Measurements from ENCODE around the gene ZDHHC14.

The ZDHHC14 gene

DNA sequence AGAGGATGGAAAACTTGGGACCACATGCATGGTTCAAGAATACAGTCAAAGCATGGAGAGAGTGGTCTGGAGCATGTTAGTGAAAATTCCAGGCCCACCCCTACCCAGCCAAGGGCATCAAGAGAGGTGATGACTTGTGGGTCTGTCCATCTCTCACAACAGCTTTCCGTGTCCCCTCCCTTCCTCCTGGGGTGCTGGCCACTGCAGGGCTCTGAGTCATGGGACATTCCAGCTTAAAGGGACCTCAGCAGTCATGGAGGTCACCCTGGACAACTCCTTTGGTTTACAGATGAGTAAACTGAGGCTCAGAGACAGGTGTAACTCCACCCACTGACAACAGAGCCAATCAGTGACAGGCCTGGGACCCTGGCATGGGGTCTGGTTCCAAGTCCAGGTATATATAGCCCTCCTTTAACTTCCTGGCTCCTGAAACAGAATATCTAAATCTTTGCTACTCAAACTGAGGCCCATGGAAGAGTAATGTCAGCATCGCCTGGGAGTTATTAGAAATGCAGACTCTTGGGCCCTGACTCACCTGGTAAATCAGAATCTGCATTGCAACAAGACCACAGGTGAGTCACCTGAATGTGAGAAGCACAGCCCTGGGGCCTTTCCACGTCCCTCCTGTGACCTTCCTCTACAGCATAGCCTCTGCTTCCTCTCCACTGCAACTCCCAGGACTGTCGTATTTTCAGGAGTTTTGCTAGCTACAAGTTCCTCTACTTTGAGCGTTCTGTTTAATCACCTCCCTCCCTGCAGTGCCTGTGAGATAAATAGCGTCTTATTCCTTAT is 170.2 kb downstream of the ZDHHC14 start:
- Histone ChIP-seq H3K4me1 (ENCODE audit: low read length) (peaks cover 8% of the 10 kb centered on the region), H3K79me2 (ENCODE audit: low read length) (no peaks in the 10 kb centered on the region; the same call in 1 of the 2 replicates), H2AFZ (ENCODE audit: low read length) (no peak overlapping the region), H3K36me3 (replicated peaks; ENCODE audit: insufficient read depth, low read length) (no peaks in the 10 kb centered on the region), H4K20me1 (ENCODE audit: insufficient read depth, low read length) (no peaks in the 10 kb centered on the region), H3K4me3 (ENCODE audit: low read length) (no peak overlapping the region), H3F3A (ENCODE audit: insufficient read depth, low read length) (peaks cover 8% of the 10 kb centered on the region; the same call in 1 of the 2 replicates), H3K9me2 (replicated peaks; ENCODE audit: insufficient read depth, low read length) (no peaks in the 10 kb centered on the region), H3K4me2 (ENCODE audit: low read depth, low read length) (no peak overlapping the region), H3K9ac (ENCODE audit: low read length) (no peak overlapping the region), H3K27me3 (replicated peaks; ENCODE audit: insufficient read depth, low read length) (no peaks in the 10 kb centered on the region), H3K27ac (ENCODE audit: low read length) (no peak overlapping the region), H3K9me3 (replicated peaks; ENCODE audit: insufficient read depth, low read length) (no peaks in the 10 kb centered on the region)
- no peak for DNase-seq
- TF ChIP-seq EZH2phosphoT487 (IDR thresholded peaks at IDR 0.05; ENCODE audit: low read length) = no peak
- no peak for TF ChIP-seq EZH2 (optimal IDR thresholded peaks at IDR 0.05; ENCODE audit: low read depth, low read length)
- TF ChIP-seq, protein P1, sequence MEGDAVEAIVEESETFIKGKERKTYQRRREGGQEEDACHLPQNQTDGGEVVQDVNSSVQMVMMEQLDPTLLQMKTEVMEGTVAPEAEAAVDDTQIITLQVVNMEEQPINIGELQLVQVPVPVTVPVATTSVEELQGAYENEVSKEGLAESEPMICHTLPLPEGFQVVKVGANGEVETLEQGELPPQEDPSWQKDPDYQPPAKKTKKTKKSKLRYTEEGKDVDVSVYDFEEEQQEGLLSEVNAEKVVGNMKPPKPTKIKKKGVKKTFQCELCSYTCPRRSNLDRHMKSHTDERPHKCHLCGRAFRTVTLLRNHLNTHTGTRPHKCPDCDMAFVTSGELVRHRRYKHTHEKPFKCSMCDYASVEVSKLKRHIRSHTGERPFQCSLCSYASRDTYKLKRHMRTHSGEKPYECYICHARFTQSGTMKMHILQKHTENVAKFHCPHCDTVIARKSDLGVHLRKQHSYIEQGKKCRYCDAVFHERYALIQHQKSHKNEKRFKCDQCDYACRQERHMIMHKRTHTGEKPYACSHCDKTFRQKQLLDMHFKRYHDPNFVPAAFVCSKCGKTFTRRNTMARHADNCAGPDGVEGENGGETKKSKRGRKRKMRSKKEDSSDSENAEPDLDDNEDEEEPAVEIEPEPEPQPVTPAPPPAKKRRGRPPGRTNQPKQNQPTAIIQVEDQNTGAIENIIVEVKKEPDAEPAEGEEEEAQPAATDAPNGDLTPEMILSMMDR (IDR thresholded peaks at IDR 0.05; ENCODE audit: low read length) = no peak

DNA sequence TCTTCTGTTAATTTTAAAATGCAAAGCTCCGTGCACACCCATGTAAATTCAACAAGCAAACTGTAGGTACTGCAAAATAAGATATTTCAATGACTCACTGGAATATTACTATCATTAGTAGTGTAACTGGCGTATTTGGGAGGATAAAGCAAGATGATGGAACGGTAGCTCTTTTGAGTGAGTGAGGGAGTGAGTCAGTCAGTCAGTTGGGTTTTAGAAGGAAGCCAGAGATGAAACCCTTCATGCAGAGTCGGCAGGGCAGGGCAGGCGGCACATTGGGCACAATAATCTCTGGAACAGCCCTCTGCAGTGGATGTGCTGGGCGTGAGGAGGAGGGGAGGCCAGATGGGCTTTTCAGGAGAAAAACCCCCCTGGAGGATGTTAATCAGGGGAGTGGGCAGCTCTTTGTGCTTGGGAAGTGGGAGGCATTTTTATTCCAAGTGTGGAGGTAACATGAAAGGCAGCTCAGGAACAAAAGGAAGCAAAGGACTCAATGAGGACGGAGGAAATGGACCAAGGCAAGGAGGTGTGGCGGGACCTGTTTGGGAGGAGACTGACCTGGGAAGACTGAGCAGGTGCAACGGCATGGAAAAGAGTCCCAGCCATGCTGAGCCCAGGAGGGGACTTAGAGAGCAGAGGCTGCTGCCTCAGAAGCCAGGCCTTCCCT is 171.2 kb downstream of the ZDHHC14 start:
- no peak overlapping the region for H3K4me3 ChIP-seq (ENCODE audit: low read length)
- no peak overlapping the region for H2AFZ ChIP-seq (ENCODE audit: low read length)
- no peak overlapping the region for H3K27ac ChIP-seq (ENCODE audit: low read length)
- H3K9me3 ChIP-seq (replicated peaks; ENCODE audit: insufficient read depth, low read length) = no peaks in the 10 kb centered on the region
- peaks cover 17% of the 10 kb centered on the region for H3F3A ChIP-seq (ENCODE audit: insufficient read depth, low read length)
- H3K79me2 ChIP-seq (ENCODE audit: low read length) = no peaks in the 10 kb centered on the region; the same call in 1 of the 2 replicates
- TF ChIP-seq, protein P1 (IDR thresholded peaks at IDR 0.05; ENCODE audit: low read length) = no peak
- no peak for TF ChIP-seq EZH2 (optimal IDR thresholded peaks at IDR 0.05; ENCODE audit: low read depth, low read length)
- TF ChIP-seq EZH2phosphoT487 (IDR thresholded peaks at IDR 0.05; ENCODE audit: low read length) = no peak
- no peak for DNase-seq
- peaks cover 18% of the 10 kb centered on the region for H3K4me1 ChIP-seq (ENCODE audit: low read length)
- H3K36me3 ChIP-seq (replicated peaks; ENCODE audit: insufficient read depth, low read length) = no peaks in the 10 kb centered on the region
- no peak overlapping the region for H3K9ac ChIP-seq (ENCODE audit: low read length)
- H3K9me2 ChIP-seq (replicated peaks; ENCODE audit: insufficient read depth, low read length) = no peaks in the 10 kb centered on the region
- no peak overlapping the region for H3K4me2 ChIP-seq (ENCODE audit: low read depth, low read length)
- no peaks in the 10 kb centered on the region for H4K20me1 ChIP-seq (ENCODE audit: insufficient read depth, low read length)
- H3K27me3 ChIP-seq (replicated peaks; ENCODE audit: insufficient read depth, low read length) = no peaks in the 10 kb centered on the region

DNA sequence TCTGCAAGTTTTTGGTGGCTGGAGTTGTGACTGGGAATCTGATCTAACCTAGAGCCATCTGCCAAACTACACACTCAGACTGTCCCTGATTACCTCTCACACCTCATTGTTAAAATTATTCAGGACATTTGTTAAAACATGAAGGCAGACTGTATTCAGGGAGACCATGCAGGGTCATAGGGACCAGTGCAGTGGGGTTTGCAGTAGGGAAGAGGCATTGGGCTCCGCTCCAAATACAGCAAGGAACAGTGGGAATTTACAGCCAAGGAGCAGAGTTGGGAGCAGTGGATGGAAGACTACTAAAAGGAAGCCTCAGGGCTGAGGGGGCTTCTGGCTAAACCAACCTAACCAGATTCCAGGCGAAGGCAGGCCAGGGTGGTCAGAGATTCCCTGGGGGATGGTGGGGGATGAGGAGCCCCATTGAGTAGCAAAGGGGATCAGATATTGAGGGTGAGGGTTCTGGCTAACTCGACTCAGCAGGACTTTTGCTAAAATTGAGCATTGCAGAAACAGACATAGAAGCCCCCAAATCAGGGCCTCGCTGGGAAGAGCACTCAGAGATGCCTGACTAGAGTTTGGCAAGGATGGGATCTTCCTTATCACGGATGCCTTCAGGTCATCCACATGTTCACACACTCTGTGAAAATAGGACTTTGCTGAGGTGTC is 172.0 kb downstream of the ZDHHC14 start:
- no peaks in the 10 kb centered on the region for H3K9me2 ChIP-seq (replicated peaks; ENCODE audit: insufficient read depth, low read length)
- no peaks in the 10 kb centered on the region for H4K20me1 ChIP-seq (ENCODE audit: insufficient read depth, low read length)
- peaks cover 24% of the 10 kb centered on the region for H3F3A ChIP-seq (ENCODE audit: insufficient read depth, low read length)
- H3K9ac ChIP-seq (ENCODE audit: low read length) = no peak overlapping the region
- TF ChIP-seq, protein P1 (IDR thresholded peaks at IDR 0.05; ENCODE audit: low read length) = no peak
- TF ChIP-seq EZH2 (optimal IDR thresholded peaks at IDR 0.05; ENCODE audit: low read depth, low read length) (no peak), EZH2phosphoT487 (IDR thresholded peaks at IDR 0.05; ENCODE audit: low read length) (no peak)
- peaks cover 25% of the 10 kb centered on the region for H3K4me1 ChIP-seq (ENCODE audit: low read length)
- no peaks in the 10 kb centered on the region for H3K27me3 ChIP-seq (replicated peaks; ENCODE audit: insufficient read depth, low read length)
- H3K4me2 ChIP-seq (ENCODE audit: low read depth, low read length) = no peak overlapping the region
- H3K4me3 ChIP-seq (ENCODE audit: low read length) = no peak overlapping the region
- H3K9me3 ChIP-seq (replicated peaks; ENCODE audit: insufficient read depth, low read length) = no peaks in the 10 kb centered on the region
- H2AFZ ChIP-seq (ENCODE audit: low read length) = no peak overlapping the region
- H3K27ac ChIP-seq (ENCODE audit: low read length) = no peak overlapping the region
- DNase-seq = no peak
- no peaks in the 10 kb centered on the region for H3K36me3 ChIP-seq (replicated peaks; ENCODE audit: insufficient read depth, low read length)
- no peaks in the 10 kb centered on the region; the same call in 1 of the 2 replicates for H3K79me2 ChIP-seq (ENCODE audit: low read length)
